HG03378 (cell line): ENCODE results near the gene HSDL1.

Experiments used
- ATAC-seq: cut with Tn5 transposase; IDR thresholded peaks from one replicate; pipeline ENCODE4 v1.9.1; 2021; ENCODE audit warnings: mild to moderate bottlenecking, moderate library complexity; ENCODE audit not compliant: unreplicated experiment

The HSDL1 gene

DNA sequence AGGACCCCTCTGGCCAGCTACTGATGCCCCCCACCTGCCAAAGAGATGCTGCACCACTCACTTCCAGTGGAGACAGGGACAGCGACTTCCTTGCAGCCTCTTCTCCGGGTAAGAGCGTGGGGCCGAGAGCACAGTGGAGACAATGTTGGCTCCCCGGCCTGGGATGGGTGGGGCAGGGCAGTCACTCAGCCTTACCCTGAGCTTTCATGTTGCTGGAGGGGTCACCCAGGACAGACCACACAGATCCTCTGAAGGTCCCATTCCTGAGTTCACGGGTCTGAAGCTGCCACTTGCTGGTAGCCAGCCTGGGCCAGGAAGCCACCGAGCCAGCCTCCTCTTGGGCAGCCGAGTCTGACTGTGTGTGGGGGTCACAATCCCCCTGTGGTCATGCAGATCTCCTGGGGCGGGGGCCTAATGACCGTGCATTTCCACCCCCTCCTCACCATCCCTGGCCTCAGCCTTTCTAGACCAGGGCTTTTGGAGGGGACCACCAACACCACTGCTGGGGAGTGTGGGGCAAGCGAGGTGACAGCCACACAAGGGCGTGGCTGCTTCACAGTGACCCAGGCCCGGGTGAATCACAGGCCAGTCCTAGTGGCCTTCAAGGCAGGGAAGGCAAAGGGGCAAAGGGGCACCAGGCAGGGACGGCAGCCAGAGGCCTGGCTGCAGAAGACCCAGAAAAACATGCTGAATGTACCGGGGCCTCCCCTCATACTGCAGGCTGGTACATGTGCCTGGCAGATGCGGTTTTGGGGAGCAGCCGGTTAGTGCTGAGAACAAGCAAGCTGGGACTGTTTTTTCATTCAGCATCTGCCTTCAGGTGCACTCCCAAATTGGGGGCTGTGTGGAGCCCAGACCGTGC, 31.4 kb upstream of the HSDL1 start:
- no peak for ATAC-seq

DNA sequence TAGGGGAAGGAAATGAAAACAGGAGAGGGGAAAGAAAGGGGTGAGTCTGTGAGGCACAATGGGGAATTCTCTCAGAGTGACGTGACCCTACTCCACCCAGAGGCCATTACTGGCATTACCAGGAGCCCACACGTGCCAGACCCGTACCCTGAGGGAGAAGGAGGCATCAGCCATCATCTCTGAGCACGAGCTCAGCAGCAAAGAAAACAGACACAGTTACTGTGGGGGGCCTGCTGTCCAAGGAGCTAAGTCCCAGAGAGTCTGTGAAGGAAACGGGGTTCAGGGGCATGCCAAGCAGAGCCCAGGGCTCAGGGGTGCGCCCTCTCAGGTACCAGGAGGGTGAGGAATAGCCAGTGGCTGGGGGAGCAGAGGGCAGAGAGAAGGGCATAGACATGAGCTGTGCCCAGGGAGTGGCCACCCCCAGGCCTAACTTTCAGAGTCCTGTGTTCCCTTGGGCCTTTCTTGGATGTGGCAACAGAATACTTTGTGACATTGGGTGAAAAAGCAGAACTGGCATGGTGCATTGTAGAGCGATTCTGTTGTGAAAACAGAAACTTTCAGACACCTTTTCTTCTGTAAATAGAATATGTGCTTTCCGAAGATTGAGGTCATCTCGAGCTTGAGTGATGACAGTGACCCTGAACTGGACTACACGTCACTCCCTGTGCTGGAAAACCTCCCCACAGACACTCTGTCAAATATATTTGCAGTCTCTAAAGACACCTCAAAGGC, 30.5 kb upstream of the HSDL1 start:
- ATAC-seq = peak; percentile 53

DNA sequence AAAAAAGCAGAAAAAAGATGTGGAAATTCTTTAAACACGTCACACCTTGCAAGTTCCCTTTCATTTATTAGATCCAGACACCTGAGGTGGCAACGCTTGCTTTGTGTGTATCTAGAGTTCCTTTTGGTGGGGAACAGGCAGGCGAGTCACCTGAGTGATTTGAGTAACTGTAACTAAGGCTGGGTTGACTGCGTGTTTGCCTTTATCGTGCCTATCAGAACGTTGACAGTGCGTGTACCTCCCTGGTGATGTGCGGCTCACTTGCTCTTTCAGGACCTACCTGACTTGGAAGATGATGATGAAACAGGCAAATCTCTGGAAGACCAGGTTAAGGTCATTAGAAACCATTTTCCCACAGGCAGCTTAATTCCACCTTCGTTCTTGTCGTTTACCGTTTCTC, 29.4 kb upstream of the HSDL1 start:
- no peak for ATAC-seq

DNA sequence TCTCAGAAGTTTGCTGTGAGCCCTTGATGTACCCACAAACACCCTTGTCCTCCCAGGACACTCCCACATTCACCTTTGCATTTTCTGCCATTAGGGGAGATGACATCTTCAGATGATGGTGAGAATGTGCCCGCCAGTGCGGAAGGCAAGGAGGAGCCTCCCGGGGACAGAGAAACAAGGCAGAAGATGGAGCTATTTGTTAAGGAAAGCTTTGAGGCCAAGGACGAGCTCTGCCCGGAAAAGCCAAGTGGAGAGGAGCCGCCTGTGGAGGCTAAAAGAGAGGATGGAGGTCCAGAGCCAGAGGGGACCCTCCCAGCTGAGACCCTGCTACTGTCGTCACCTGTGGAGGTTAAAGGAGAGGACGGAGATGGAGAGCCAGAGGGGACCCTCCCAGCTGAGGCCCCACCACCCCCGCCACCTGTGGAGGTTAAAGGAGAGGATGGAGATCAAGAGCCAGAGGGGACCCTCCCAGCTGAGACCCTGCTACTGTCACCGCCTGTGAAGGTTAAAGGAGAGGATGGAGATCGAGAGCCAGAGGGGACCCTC, 24.9 kb upstream of the HSDL1 start:
- no peak for ATAC-seq

DNA sequence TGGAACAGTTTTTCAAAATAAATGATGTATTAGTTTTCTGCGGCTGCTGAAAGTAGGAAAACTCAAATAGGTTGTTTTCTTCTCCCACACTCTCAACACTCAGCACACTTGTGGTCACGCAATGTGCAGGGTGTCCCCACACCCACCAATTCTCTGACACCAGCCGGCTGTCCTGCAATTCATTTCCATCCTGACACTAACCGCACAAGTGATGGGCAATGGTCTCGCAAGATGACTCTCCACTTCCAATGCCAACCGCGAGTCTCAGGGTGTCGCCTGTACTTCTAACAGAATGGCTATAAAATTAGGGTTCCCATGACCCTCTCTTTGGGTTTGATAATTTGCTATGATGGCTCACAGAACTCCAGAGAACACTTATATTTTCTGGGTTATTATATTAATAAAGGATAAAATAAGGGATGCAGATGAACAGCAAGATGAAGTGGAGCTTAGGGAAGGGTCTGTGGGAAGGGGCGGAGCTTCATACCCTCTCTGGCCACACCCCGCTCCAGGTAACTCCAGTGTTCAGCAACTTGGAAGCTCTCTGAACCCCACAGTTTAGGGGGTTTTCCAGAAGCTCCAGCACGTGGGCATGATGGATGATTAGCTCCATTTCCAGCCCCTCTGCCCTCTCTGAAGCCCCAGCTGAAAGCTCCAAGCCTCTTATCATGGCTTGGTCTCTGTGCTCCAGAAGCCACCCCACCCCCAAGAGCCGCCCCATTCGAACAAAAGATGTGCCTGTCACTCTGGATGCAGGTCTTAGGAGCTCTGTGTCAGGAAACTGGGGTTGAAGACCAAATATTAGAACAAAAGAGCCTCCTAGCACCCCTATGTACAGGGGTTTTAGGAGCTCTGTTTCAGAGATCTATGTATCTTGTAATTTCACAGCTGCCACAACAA, 22.1 kb upstream of the HSDL1 start:
- no peak for ATAC-seq

DNA sequence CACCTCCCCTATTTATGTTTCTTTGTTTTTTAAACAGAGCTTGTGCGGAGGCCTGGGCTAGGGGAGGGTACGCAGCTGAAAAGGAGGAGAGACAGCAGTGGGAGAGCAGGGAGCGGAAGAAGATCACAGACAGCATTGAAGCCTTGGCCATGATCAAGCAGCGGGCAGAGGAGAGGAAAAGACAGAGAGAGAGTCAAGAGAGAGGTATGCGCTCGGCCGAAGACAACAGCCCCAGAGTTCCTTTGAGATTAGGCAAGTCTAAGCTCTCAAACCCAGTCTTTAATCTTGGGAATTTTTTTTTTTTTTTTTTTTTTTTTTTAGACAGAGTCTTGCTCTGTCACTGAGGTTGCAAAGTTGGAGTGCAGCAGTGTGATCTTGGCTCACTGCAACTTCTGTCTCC, 20.8 kb upstream of the HSDL1 start:
- ATAC-seq = no peak

DNA sequence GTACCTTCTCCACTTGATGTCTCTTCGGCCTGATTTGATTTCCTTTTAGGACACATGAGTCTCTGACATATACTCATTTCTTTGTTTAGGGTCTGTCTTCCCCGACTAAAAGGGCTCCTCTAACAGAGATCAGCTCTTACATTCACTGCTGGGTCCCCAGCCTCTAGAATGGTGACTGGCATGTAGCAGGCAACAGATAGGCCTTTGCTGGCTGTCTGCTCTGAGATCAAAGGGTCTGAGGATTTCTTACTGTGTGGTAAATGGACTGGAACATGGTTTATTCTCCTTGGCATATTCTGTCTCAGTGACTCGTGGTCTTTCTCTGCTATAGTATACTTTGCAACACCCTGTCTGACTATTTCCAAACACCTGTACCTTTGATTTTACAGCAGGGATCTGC, 16.8 kb upstream of the HSDL1 start:
- ATAC-seq = no peak

DNA sequence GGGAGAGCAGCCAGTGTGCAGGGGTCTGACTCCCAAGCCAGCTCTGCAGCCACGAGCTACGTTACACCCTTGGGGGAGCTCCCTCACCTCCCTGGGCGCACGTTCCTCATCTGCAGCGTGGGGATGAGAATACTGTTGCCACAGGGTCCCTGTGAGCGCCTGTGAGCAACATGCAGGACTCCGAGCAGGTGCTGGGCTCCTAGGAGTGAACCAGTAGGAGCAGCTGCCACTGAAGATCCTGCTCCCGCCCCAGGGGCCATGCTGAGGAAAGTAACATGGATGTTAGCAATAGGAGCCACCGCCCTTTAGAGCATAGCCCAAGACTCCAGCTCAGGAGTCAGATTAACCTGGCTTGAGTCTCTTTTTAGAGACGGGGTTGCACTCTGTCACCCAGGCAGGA, 16.1 kb upstream of the HSDL1 start:
- no peak for ATAC-seq

DNA sequence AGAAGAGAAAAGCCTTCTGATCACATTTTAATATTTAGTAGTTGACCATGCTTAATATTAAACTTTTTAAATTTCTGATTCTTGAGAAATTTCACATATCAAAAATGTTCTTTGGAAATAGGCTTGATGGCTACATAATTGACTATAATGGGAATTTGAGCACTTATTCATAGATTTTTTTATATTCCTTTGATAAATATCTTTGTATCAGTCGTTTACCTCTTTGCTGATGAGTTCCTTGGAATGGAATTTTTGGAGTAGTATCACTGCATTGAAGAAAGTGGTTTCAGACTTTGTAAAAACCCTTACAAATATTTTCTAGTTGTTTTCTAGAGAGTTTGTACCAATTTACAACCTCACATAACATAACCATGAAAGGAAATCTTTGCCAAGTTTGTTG, 14.8 kb upstream of the HSDL1 start:
- no peak for ATAC-seq

DNA sequence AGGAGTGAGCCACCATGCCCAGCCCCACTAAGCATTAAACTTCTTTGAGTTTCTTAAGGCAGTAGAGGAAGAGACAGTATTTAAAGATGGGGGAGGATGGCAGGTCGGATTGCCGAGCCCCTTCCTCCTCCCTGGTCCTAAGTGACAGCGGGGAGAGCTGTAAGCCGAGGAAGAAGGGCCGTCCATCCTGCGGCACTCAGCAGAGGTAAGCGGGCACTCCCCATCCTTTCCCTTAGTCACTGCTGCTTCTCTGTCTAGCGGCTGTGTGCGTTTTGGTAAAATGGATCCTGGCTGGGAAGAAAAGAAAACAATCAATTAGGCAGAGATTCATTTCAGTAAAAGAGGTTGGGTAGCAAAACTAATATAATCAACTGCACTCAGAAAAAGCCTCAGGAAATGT, 14.0 kb upstream of the HSDL1 start:
- ATAC-seq = no peak

DNA sequence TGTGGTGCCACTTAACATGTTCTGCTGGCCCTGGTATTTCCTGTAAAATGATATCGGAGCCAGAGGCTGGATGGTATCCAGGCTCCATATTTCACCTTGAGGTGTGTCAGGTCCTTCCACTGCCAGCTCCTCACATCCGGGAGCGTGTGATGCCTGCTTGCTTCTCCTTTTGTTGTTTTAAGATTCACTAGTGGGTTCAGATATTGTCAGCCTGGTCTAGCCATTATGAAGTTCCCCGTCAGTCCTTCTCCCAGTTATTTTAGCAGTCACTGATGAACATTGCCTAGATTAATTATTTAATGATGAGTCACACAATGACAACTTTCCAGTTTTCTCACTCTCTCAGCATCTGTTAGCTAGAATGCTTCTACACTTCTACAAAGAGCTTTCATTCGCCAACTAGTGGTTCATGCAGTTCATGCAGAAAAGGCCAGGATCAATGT, 11.4 kb upstream of the HSDL1 start:
- ATAC-seq = no peak

DNA sequence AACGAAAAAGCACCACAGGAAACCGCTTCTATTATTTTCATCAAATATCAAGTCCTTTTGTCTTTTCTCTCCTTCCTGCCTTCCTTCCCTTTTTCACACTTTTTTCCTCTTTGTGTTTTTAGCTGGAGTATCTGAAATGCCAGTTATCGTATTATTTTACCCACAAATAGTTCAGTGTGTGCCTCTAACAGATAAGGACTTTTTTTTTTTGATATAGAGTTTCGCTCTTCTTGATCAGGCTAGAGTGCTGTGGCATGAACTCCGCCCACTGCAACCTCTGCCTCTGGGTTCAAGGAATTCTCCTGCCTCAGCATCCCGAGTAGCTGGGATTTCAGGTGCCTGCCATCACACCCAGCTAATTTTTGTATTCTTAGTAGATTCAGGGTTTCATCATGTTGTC, 10.8 kb upstream of the HSDL1 start:
- ATAC-seq = no peak

DNA sequence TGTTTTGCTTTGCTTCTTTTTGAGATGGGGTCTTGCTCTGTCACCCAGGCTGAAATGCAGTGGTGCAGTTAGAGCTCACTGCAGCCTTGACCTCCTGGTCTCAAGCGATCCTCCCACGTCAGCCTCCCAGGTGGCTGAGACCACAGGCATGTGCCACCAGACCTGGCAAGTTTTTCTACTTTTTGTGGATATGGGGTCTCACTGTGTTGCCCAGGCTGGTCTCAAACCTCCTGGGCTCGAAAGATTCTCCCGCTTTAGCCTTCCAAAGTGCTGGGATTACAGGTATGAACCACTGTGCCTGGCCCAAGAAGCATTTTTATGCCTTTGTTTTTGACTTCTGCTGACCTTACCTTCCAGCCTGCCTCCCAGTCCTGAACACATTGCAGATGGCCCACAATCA, 10.2 kb upstream of the HSDL1 start:
- ATAC-seq = no peak

DNA sequence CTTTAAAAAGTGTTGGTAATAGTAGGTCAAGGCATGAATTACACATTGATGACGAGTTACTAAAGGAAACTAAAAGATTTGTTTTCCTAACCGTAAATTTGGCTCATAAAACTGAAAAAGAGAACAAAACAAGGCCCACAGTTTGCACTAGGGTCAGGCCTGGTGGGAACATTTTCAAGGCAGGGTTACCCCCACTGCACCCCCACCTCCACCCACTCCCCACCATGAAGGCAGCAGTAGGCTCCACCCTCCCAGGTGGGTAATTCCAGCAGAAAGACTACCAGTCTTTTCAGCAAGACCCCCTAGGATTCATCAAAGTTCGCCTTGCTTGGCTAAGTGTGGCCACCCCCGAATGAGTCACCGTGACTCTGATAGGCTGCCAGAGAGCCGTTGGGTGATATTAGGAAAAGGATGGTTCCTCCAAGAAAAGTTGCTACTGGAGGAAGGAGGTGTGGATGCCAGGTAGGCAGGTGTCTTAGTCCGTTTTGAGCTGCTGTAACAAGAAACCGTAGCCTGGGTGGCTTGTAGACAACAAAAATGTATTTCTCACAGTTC, 8.8 kb upstream of the HSDL1 start:
- no peak for ATAC-seq

DNA sequence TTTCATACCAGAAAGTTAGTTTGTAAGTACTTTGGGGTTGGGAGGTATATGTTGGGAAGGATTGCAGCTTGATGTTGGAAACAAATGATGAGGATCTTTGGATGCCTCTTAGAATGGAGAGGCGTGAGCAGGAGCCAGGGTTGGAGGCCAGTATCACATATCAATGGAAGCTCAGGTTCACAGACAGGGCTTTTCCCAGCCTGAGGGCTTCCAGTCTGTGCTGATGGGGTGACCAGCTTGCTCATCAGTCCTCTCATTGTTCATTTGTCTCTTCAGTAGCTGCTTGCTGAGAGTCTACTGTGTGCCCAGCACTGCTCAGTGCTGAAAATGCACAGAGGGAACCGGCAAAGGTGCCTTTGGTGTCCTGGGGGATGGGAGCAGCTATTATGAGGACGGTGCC, 5.9 kb upstream of the HSDL1 start:
- no peak for ATAC-seq

DNA sequence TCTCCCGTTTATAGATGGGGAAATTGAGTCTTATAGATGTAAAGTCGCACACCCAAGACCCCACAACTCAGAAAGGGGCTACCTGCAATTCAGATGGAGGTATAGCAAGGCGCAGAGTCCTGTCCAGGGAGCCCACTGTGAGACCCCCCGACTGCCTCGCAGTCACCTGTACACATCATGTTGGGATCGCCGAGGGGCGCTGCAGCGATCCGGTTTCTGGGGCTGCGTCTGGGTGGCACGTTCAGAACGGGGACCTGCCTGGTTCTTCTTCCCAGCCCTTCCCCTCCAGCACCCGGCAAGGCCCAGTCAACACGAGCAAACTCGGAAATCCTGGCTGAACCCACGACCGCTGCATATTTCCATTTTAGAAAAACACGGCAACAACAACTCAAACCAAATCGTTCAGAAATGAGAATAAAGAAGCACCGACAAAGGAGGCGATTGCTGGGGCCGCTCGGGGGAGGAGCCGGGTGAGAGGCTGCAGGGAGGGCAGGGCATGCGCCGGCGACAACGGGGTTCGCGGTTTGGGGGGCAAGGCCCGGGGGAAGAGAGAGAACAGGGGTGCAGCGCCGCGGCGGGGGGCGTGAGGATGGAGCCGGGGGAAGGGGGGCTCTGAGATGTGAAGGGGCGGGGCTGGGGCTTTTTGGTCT, 643 bp downstream of the HSDL1 start:
- no peak for ATAC-seq

DNA sequence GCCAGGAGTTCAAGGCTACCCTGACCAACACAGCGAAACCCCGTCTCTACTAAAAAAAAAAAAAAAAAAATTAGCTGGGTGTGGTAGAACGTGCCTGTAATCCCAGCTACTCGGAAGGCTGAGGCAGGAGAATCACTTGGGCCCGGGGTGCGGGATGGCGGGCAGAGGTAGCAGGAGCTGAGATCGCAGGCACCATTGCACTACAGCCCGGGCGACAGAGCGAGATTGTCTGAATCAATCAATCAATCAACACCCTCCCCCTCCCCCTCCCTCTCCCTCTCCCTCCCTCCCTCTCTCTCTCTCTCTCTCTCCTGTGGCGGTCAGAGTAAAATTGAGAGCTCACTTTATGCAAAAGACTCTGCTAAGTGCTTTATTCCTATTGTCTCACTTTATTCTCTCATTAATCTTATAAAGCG, 1.2 kb downstream of the HSDL1 start:
- no peak for ATAC-seq

DNA sequence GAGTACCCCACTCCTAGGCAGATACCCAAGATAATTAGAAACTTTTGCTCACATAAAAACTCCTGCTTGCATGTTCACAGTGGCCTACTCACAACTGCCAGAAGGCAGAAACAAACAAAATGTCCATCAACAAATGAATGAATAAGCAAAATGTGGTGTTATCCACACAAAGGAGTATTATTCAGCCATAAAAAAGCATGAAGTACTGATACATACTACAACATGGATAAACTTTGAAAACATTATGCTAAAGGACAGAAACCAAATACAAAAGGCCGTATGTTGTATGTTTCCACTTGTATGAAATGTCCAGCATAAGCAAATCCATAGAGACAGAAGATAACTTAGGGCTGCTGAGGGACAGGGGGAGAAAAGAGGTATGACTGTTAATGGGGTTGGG, 1.9 kb downstream of the HSDL1 start:
- no peak for ATAC-seq

DNA sequence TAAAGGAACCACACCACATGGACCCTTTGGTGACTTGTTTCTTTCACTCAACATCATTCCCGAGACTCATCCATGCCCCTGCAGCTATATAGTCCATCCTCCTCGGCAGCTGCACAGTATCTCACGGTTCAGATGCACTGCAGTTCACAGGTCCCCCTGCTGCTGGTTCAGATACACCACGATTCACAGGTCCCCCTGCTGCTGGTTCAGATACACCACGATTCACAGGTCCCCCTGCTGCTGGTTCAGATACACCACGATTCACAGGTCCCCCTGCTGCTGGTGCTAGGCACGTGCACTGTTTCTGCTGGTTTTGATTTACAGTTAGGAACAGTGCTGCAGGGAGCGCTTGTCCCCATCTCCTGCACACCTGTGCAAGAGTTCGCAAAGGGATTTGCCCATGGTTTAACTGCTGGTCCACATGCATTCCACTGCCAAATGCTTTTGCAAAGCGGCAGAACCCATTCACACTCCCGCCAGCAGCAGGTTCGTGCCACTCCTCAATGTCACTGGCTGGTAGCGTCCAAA, 3.8 kb downstream of the HSDL1 start:
- ATAC-seq = no peak

DNA sequence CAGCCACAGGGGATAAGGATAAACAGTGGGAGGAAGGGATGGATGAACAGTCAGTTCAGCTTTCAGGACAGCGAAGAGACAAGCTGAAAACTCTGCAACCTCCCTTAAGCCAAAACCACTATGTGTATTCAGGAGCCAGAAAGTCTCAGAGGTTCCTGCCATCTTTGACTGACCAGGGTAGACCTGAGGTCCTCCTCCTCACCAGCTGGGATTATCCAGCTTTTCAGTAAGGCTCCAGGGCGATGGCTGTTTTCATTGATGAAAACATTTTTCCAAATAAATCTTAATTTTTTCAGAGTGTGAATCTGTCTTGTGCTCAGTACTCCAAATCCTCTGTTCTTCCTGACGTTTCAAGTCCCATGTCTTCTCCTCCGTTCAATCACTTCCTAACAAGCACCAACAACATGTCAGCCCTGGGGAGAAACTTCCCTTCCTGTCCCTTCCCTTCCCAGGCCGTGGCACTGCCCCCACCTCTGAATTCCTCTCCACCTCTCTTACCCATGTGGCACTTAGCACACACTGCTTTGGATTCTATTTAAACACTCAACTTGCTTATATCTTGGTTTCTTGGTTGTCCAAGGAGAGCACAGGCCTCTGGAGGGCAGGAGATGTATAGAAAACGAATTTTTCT, 5.2 kb downstream of the HSDL1 start:
- ATAC-seq = no peak
